Measurements from ENCODE around the gene PDILT. TPM values are rescaled to one million over a fixed set of nuclear protein-coding genes. Genes with fewer than 3 reads are reported as not detected.

The PDILT gene
- total RNA-seq, 1 experiment from 2014 or later: not detected

DNA sequence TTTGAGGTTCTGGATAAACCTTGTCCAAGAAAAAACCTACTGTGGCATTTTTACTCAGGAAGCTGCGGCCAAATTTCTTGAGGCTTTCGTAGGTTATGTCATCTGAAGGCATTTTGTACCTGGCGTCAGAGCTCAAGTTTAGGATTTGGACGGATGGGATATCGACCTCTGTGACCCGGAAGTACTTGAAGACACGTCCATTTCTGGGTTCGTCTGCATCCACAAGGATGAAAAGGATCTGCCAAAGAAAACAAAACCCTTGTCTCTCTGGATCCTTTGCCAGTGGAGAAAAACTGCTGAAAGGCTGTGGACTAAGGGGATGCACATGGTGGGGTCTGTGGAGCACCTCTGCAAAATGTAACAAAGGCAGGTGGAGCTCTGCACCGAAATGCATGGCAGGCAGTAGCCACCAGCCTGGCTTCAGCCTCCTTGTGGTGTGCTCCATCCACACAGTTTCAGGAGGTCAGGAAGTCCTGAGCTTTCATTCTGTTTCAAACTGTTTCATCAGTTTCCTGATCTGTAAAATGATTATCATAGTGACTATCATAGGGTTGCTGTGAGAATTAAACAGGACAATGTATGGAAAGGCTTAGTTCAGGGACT lies 35.0 kb downstream of the PDILT start:
- H3K27me3 Mint-ChIP-seq (ENCODE audit: low read depth): peaks cover 8% of the 10 kb centered on the region
- H2AFZ ChIP-seq (ENCODE audit: low read length): no peak overlapping the region

More for the DNA sequence above, 35.0 kb downstream of the PDILT start:
- no peak overlapping the region for H3K56ac ChIP-seq (ENCODE audit: insufficient read length, low read depth, low read length)
- DNase-seq: no peak
- H3T11ph ChIP-seq (ENCODE audit: low read length): no peak overlapping the region
- Mint-ChIP-seq H3K9me3 (no peaks in the 10 kb centered on the region), H3K27ac (no peak overlapping the region), H3K4me3 (no peak overlapping the region), H3K36me3 (ENCODE audit: insufficient read depth in 1 of 3, low read depth in 3 of 3) (no peaks in the 10 kb centered on the region), H3K4me1 (no peaks in the 10 kb centered on the region)
- no peak overlapping the region for H4K8ac ChIP-seq (replicated peaks; ENCODE audit: insufficient read length, low read depth, low read length)
- no peaks in the 10 kb centered on the region for H3K79me2 ChIP-seq (ENCODE audit: insufficient read depth, low read length)
- no peak overlapping the region for H2AK5ac ChIP-seq (ENCODE audit: insufficient read length, low read length)
- H3K9me3 ChIP-seq (ENCODE audit: control insufficient read depth, low read depth, low read length): no peaks in the 10 kb centered on the region
- H2BK12ac ChIP-seq (ENCODE audit: insufficient read length, low read depth, low read length): no peak overlapping the region
- no peaks in the 10 kb centered on the region for H3K27me3 ChIP-seq (ENCODE audit: insufficient read depth, low read length)
- no peak overlapping the region for H3K9ac ChIP-seq (ENCODE audit: extremely low read depth, insufficient read length, low read length)
- no peak overlapping the region for H3K18ac ChIP-seq (ENCODE audit: insufficient read length, low read depth, low read length)
- WGBS (ENCODE audit: extremely low coverage, insufficient read length, low lambda C conversion rate): no CpG with 5 or more reads among the region's 9 CpGs
- no peak overlapping the region for H3K4ac ChIP-seq (ENCODE audit: low read depth, low read length)
- H4K91ac ChIP-seq (ENCODE audit: insufficient read length, low read depth, low read length): no peak overlapping the region
- H3K23me2 ChIP-seq (ENCODE audit: insufficient read length, low read depth, low read length, poor library complexity, severe bottlenecking): no peaks in the 10 kb centered on the region
- H4K5ac ChIP-seq (ENCODE audit: insufficient read length, low read depth, low read length): no peak overlapping the region
- H2BK15ac ChIP-seq (ENCODE audit: low read depth, low read length): no peak overlapping the region
- H3K14ac ChIP-seq (ENCODE audit: insufficient read depth, low read length): no peak overlapping the region
- no peaks in the 10 kb centered on the region for H3K4me1 ChIP-seq (ENCODE audit: insufficient read depth, low read length)
- H4K20me1 ChIP-seq (ENCODE audit: control insufficient read depth, insufficient read depth, insufficient read length): no peaks in the 10 kb centered on the region
- no peaks in the 10 kb centered on the region for H3K79me1 ChIP-seq (ENCODE audit: insufficient read depth, low read depth, low read length, poor library complexity, severe bottlenecking)
- no peak overlapping the region for H2BK20ac ChIP-seq (ENCODE audit: low read depth, low read length, poor library complexity, severe bottlenecking)
- TF ChIP-seq, protein P1, sequence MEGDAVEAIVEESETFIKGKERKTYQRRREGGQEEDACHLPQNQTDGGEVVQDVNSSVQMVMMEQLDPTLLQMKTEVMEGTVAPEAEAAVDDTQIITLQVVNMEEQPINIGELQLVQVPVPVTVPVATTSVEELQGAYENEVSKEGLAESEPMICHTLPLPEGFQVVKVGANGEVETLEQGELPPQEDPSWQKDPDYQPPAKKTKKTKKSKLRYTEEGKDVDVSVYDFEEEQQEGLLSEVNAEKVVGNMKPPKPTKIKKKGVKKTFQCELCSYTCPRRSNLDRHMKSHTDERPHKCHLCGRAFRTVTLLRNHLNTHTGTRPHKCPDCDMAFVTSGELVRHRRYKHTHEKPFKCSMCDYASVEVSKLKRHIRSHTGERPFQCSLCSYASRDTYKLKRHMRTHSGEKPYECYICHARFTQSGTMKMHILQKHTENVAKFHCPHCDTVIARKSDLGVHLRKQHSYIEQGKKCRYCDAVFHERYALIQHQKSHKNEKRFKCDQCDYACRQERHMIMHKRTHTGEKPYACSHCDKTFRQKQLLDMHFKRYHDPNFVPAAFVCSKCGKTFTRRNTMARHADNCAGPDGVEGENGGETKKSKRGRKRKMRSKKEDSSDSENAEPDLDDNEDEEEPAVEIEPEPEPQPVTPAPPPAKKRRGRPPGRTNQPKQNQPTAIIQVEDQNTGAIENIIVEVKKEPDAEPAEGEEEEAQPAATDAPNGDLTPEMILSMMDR (conservative IDR thresholded peaks at IDR 0.05): no peak
- H2BK5ac ChIP-seq (ENCODE audit: insufficient read length, low read length): no peak overlapping the region
- no peak overlapping the region for H3K23ac ChIP-seq (ENCODE audit: insufficient read length, low read depth, low read length)
- H3K27ac ChIP-seq (ENCODE audit: insufficient read length, low read depth, low read length): no peak overlapping the region
- no peak overlapping the region for H3K4me2 ChIP-seq (ENCODE audit: insufficient read depth, insufficient read length, low read length)
- H2BK120ac ChIP-seq (ENCODE audit: low read depth, low read length, poor library complexity, severe bottlenecking): no peak overlapping the region

Data from H9 (cell line).